NCI-H510A (cell line): ENCODE measurements around the gene CIROP.

Source experiments
- DNase-seq: peaks from one replicate; lab custom pipeline; 2025; lab: John Stamatoyannopoulos, UW

The CIROP gene

GRCh38 chr14:23093104-23093503, 11.7 kb downstream of the CIROP start:
- DNase-seq: no peak

- no peak for DNase-seq
Measured at GRCh38 chr14:23091294-23092225, 13.2 kb downstream of the CIROP start.

GRCh38 chr14:23090254-23090636, 14.5 kb downstream of the CIROP start:
- no peak for DNase-seq

GRCh38 chr14:23089498-23090253, 15.1 kb downstream of the CIROP start:
- DNase-seq: no peak

- DNase-seq: no peak
Measured at GRCh38 chr14:23086565-23086964, 18.2 kb downstream of the CIROP start.

GRCh38 chr14:23085458-23085857, 19.3 kb downstream of the CIROP start:
- DNase-seq: no peak

- DNase-seq: no peak
Measured at GRCh38 chr14:23080474-23080873, 24.3 kb downstream of the CIROP start.

GRCh38 chr14:23079716-23080115, 25.1 kb downstream of the CIROP start:
- no peak for DNase-seq

GRCh38 chr14:23078692-23079116, 26.1 kb downstream of the CIROP start:
- no peak for DNase-seq

GRCh38 chr14:23077962-23078361, 26.8 kb downstream of the CIROP start:
- no peak for DNase-seq

- no peak for DNase-seq
Measured at GRCh38 chr14:23076785-23077408, 27.9 kb downstream of the CIROP start.

- DNase-seq: no peak
Measured at GRCh38 chr14:23074906-23075305, 29.9 kb downstream of the CIROP start.

- DNase-seq: no peak
Measured at GRCh38 chr14:23071921-23072539, 32.8 kb downstream of the CIROP start.

- DNase-seq: no peak
Measured at GRCh38 chr14:23071244-23071920, 33.4 kb downstream of the CIROP start.

GRCh38 chr14:23070262-23071129, 34.3 kb downstream of the CIROP start:
- no peak for DNase-seq

- no peak for DNase-seq
Measured at GRCh38 chr14:23069413-23069806, 35.4 kb downstream of the CIROP start.

GRCh38 chr14:23068789-23069412, 35.9 kb downstream of the CIROP start:
- DNase-seq: no peak

- DNase-seq: no peak
Measured at GRCh38 chr14:23067847-23068788, 36.7 kb downstream of the CIROP start.
